COLO668 (cell line): ENCODE measurements around the gene PTOV1.

ENCODE experiments used
- DNase-seq: peaks from one replicate; lab custom pipeline; 2025; ENCODE audit not compliant: unreplicated experiment; lab: John Stamatoyannopoulos, UW

PTOV1 gene

DNA sequence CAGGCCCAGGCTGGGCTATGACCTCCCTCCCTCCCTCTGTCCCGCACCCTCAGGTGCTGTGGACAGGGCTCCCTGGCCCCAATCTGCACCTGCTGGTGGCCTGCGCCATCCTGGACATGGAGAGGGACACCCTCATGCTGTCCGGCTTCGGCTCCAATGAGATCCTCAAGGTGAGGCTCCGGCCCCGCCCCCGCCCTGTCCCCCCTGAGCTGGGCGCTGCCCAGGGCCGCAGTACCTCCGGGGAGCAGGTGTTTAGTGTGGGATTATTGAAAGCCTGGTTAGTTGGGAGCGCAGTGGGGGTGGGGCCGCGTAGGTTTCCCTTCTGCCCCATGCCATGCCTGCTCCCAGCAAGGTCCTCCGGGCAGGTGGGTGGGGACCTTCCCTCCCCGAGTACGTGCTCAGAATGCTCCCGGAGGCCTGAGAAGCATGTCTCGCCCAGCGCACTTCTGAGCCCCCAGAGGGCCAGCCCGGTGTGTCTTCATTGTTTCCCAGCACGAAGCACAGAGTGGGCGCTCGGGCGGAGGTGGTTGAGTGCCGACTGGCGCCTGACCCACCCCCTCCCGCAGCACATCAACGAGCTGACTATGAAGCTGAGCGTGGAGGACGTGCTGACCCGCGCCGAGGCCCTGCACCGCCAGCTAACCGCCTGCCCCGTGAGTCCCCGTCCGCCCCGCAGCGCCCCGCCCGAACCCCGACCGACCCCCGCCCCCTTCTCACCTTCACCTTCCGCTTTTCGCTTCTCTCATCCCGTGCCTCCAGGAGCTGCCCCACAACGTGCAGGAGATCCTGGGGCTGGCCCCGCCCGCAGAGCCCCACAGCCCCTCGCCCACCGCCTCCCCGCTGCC, 36.9 kb downstream of the PTOV1 start:
- DNase-seq: peak; percentile 50

GRCh38 chr19:49888510-49888824, 37.5 kb downstream of the PTOV1 start:
- peak; percentile 52 for DNase-seq

- no peak for DNase-seq
Measured at GRCh38 chr19:49889038-49889686, 38.2 kb downstream of the PTOV1 start.

- DNase-seq: peak; percentile 89
Measured at GRCh38 chr19:49889687-49890348, 38.9 kb downstream of the PTOV1 start.

- DNase-seq: peak; percentile 84
Measured at GRCh38 chr19:49890349-49891311, 39.7 kb downstream of the PTOV1 start.

GRCh38 chr19:49891393-49891792, 40.4 kb downstream of the PTOV1 start:
- no peak for DNase-seq

DNA sequence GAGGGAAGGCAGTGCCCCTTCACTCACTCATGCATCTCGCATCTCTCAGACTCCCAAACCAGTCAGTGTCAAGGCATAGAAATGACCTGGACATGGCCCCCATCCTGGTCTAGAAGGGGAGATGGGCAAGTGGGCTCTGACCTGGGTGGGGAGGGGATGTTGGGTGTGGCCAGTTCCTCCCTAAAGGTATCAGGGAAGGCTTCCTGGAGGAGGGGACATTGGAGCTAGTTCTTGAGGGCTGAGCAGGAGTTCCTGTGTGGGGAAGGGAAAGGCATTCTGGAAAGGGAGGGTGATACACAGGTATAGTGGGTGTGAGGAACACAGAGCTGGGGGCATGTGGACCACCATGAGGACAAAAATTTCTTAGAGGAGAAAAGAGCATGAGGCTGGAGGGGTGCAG, 41.8 kb downstream of the PTOV1 start:
- no peak for DNase-seq

GRCh38 chr19:49894011-49894664, 43.2 kb downstream of the PTOV1 start:
- no peak for DNase-seq

DNA sequence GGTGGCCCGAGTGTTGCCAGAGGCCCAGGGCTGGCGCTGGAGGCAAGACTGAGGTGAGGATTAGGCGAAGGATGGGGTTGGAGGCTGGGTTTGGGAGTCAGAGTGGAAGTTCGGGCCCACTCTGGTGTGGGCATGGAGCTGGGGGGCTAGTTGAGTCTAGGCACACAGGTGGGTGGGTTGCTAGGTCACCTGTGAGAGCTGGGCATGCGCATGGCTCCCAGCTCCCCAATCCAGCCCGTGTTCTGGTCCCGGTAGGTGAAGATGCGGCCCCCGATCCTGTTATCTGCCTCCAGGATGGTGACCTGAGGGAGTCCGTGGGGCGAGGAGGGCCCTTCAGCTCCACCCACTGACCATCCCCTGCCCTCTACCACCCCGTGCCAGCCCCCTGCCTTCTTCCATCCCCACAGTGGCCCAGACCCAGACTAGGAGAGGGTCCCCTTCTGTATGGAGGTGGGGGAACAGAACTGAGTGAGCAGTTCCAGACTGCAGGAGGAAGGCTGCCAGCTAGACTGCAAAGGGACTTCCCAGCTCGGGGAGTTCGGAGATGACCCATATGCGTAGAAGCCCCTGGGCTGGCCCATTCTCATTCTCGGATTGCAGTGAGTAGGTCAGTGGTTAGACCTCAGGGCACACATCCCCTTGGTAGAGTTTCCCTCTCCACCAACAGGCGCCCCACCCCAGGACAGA, 44.1 kb downstream of the PTOV1 start:
- DNase-seq: no peak

DNA sequence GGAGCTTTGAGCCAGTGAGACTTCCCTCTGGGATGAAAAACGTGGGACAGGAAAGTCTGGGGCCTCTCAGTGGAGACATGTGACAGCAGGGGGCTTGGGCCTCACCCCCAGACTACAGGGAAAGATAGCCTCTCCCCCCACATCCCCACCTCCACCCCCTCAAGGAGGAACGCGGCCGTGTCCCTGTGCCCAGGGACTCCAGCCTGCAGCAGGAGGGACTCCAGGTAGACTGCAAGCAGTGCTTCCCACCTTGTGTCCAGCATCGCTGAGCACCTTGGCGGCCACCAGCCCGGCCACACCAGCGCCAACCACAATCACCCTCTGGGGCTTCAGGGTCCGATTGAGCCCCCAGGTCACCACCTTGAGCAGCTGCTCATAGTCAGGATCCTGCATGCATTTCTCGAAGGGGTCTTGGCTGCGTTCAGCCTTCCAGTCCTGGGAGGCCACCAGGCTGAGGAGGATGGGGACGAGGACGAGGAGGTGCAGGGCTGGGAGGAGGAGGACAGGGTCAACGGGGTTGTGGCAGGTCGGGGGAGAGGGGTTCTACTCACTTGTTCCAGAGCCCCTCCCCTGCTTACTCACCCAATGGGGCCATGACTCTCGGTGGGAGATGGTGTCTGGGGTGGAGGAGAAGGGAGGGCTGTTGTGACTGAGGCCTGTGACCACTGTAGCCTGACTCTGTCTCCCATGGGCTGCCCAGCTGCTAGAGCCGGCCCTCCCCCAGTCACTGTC, 44.8 kb downstream of the PTOV1 start:
- DNase-seq: no peak

- peak; percentile 16 for DNase-seq
Measured at GRCh38 chr19:49896863-49897621, 46.1 kb downstream of the PTOV1 start, which contains the start of gene IL4I1. Gene IL4I1, minus strand, starts transcription at chr19:49896887. Its CDS starts 727 bp downstream, at chr19:49896160.

GRCh38 chr19:49904136-49904535, 53.2 kb downstream of the PTOV1 start:
- no peak for DNase-seq

DNA sequence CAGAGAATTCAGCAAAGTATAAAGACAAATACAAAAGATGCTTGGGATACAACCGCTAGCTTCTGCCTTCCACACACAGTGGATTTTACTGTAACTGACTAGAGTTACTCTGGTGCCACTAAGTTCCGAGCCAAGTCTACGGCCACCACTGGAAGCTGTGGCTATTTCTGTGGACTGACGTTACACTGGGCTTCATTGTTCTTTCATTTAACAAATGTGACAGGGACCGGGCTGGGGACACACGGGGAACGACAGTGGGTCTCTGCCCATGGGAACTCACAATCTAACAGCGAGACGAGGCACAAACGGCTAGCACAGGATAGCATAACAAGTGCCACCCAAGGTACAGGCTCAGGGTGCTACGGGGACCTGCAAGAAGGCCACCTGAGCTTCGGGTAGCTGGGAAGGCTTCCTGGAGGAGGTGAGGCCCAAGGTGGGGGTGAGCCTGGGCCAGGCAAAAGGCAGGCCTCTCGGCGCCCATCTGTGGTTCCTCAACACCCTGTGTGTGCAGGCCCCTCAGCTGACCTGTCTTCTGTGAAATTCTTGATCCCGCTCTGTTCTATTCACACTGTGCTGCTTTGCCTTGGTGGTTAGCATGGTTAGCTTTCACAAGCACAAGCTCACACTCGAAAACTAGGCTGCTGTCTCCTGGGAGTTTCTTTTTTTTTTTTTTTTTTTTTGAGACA, 56.1 kb downstream of the PTOV1 start:
- no peak for DNase-seq

DNA sequence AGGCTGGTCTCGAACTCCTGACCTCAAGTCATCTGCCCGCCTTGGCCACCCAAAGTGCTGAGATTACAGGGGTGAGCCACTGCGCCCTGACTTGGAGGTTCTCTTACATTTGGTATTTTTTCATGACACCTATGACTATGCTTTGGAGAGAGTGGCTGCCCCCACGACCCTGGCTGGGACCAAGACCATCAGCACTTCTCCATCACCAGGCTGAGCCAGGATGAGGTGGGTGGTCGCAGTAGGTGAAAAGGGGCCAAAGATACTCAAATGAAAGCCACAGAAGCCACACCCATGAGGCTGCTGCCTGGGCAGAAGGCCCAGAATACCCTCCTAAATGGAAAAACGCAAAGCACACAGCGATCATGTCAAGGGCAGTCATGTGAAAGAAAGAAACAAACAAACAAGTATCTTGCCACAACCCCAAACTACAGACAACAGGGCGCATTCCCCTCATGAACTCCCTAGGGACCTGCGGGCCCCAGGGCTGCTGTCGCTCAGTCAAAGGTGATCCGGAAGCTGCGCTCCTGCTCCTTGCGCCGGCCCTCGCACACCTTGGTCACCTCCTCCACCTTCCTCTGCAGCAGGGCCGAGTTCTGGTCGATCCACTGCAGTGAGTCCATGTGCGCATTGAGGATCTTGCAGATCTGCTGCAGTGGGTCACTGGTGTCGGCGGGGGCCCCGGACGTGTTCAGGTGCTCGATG, 56.9 kb downstream of the PTOV1 start:
- DNase-seq: no peak

- no peak for DNase-seq
Measured at GRCh38 chr19:49908480-49909420, 57.8 kb downstream of the PTOV1 start.

GRCh38 chr19:49910179-49910578, 59.2 kb downstream of the PTOV1 start:
- no peak for DNase-seq
